GF-D8 (cell line): ENCODE measurements around the gene PALD1.

Experiments
- DNase-seq: peaks from one replicate; lab custom pipeline; 2025; lab: John Stamatoyannopoulos, UW

Gene PALD1

DNA sequence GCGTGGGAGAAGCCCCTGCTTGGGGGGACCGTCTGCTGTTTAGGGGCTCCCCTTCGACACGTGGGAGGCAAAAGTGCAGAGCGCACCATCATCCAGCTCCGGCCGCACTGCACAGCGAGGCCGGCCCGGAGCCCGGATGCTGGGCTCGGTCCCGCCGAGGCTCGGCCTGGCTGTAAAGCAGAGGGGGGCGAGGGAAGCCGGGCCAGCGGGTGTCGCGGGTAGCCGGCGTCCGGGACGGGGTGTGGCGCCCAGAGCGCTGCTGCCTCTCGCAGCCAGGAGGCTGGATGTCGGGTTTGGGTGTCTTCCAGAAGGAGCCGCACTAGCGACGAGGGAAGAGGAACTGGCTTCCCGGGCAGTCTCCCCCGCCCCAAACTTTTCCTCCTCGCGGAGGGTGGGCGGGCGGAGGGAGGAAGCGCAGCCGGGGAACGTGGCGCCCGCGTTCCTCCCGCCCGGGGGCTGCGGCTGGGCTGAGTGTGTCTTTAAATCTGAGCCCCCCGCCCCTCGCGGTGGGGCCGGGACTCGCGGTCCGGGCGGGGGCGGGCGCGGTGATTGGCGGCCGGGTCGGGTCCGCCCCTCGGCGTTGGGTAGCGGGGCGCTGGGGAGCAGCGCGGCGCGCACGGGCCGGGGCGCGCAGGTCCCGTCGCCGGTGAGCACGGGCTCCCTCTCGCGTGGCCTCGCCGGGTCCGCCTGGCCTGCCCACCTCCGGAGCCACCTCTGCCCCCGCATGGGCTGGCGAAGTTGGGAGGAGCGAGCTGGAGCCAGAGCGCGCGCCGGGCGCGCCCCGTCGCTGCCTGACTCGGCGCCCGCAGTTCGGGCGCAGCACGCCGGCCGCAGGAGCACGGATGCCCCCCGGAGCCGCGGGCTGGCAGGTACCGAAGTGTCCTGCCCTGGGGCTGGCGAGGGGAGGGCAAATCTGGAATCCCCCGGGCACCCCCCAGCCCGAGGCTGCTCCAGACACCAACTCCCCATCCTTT is at the start of gene PALD1:
TSS of gene PALD1 (plus strand) at position 577 of the 974 bp plus-strand sequence. CDS start 47,185 bp downstream, outside the sequence.
- DNase-seq, result peak; percentile 64

DNA sequence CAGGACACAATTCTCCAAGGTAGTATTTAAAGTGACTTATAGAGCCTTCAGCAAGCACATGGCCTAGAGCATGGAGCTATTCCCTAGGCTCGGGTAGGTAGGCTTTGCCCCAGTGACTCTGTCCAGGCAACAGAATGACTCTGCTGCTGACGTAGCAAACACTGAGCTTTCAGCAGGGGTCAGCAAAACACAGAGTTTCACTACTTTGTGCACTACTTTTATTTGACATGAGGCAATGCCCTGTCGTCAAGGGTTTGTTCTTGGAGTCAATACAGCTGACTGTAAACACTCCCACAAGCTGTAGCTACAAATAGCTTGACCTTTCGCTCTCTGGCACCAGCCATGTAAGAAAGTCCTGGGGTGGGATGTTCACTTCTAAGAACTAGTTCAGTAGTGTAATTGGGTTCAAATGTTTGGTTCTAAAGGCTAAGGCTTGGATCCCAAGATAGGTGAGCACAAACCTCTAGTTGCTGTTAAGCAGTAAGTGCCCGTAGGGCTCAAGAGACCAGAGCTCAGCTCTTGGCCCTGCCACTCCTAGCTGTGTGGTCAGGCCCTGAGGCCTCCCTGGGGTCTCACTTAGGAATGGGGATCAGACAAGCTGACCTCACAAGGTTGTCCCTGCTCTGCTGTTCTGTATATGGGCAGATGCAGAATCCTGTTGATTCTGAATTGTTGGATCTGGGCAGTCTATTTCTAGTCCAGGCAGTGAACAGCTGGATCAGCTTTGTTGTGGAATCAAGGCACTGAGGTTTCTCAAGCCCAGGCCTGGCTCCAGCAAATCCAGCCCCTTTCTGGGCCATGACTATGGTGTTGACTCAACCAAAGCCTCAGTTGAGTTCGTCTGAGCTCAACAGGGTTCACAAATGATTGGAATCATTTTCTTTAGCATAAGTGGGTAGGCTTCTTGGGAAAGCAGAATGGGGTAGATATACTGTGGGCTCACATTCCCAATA is 47.8 kb upstream of the PALD1 start:
- no peak for DNase-seq

DNA sequence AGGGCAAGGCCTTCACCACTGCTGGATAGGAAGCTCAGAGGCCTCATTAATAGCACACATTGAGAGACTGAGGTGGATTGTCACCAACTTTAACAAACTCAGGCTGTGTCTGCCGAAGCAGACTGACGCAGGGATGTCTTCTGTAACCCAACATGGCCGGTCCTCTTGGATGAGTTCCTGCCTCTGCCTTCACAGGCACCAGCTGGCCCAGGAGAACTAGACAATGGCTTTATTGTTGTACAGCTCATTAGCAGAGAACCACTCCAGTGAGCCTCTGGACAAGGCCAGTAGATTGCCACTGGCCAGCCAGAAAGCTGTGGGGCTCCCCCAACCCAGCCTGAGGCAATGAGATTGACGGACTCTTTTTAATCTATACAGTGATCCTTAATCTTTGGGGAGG is 46.5 kb upstream of the PALD1 start:
- no peak for DNase-seq

DNA sequence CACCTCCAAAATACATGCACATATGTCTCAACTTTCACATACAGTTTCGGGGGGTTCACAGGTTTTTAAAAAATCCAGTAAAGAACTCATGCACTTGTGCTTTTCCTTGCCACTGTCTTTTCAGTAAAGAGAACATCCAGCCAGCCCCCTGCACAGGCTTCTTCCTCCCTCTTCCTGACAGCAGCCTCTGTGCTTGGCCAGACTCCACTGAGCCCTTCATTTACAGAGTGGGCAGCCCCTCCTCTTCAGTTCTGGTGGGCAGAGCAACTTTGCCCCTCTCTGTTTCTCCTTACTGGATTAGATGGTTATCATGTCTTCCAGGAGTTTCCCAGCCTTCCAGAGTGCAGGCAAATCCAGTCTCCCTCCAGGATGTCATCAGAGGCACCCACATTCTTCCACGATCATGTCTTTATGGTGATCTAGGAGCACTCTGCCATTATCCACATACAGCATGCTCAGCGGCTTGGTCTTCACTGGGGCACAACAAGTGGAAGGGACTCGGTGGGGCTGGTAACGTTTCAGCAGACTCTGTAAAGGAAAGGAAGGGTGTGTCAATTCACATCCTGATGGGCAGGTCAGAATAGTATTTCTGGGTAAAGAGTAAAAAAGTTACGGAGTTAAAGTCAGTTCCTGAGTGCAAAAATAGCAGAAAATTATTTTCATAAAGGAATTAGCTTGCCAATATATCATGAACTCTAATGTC is 45.9 kb upstream of the PALD1 start:
- no peak for DNase-seq

DNA sequence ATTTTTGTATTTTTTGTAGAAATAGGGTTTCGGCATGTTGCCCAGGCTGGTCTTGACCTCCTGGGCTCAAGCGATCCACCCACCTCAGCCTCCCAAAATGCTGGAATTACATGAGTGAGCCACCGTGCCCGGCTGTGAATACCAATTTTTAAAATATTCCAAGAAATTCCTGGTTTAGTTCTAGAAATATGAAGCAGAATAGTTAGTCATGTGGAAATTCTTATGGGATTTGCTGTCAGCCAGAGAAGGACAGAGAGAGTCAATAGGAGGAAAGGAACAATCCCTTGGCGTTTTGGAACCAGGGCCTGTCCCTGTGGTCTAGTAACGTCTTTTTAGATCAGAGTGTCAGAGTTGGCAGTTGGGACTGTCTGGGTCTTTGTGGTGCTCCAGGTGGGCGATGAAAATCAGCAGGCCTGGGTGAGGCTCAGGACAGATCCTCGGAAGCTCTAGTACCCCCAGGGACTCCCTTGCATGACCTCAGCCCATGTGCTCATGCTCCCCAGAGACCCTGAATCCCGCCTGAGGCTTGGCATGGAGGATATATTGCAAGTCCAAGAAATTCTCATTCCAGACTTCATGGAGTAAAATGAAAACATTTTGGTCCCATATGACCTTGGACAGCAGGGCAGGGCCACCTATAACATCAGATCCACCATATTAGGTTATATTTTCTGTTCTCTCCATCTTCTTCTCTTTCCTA is 44.8 kb upstream of the PALD1 start:
- no peak for DNase-seq

DNA sequence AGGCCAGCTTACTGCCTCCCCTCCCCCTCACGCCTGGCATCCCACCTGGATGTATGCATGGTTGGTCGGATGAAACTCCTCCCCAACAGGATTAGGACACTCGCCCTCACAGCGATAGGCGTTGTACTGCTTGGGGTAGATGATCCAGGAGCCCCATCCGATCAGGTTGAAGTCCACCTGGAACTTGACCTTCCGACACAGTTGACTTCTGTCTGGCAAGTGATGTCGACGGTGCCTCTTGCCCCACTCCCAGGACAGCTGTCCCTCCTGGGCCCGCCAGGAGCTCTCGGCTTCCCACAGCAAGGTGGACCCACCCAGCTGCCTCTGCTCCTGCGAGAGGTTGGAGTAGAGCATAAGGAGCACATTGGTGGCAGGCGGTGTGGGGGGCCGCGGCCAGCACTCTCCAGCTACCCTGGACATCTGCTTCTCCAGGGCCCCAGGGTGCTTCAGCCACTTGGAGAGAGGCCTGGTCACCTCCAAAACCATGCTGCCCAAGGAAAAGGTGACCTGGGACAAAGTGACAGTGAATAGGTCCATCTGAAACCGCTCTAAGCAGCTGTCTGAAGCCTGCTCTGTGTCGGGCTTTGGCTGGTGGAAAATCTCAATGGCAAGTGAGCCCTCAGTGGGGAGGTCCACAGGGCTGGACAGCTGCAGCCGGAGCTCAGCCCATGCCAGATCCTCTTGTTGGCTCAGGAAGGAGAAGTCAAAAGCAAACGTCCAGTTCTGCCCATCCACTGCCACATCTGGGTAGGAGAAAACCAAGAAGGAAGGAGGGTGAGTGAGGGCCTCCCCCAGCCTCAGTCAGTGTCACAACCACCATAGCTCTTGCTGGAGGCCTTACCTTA is 43.1 kb upstream of the PALD1 start:
- no peak for DNase-seq

DNA sequence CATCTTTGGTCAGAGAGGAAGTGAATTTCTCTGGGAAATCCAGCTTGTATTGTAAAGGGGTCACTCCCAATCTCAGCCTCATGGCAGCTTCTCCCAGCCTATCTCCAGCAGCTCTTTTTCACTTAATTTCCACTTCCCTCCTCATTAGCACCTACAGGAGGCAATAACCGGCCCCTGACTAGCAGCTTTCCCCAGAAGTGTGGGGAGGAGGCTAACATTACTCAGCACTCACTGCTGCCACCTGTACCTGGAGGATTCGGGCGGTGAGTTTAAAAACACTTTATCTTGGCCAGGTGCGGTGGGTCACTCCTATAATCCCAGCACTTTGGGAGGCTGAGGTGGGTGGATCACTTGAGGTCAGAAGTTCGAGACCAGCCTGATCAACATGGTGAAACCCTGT is 40.8 kb upstream of the PALD1 start:
- DNase-seq, result no peak

DNA sequence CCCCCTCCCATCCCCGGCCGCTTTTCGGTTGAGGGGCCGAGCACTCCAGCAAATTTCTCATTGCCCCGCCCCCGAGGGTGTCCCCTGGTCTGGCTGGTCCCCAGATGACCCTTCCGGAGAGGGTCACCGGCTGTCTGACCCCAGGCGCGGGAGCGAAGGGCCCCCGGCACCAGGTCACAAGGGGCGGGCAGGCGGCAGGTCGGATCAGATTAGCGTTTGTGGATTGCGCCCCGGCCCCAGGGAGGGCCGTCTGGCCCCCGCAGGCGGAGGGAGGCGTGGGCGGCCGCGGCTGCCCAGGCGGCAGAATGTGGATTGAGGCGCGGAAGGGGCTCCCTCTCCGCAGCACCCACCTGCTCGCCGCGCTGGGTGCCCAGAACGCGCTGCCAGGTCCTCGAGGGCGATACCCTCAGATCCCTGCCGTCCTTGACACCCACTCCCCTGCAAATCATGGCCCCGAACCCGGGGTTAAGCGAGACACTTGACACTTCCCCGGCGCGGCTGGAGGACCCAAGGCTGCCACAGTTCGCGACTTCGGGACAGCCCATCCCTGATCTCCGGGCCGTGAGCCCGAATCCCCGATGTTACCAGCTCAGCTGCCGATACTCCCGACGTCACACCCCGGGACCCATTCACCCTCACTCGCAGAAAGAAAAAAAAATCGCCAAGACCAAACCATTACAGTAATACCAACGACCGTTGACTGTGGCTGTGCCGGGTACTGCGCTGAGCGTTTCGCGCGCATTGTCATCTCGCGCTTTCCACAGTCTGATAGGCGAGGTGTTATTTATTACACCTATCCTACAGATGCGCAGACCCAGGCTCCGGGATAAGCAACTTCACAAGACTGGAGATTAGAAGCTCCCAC is 38.0 kb upstream of the PALD1 start:
- DNase-seq, result no peak

DNA sequence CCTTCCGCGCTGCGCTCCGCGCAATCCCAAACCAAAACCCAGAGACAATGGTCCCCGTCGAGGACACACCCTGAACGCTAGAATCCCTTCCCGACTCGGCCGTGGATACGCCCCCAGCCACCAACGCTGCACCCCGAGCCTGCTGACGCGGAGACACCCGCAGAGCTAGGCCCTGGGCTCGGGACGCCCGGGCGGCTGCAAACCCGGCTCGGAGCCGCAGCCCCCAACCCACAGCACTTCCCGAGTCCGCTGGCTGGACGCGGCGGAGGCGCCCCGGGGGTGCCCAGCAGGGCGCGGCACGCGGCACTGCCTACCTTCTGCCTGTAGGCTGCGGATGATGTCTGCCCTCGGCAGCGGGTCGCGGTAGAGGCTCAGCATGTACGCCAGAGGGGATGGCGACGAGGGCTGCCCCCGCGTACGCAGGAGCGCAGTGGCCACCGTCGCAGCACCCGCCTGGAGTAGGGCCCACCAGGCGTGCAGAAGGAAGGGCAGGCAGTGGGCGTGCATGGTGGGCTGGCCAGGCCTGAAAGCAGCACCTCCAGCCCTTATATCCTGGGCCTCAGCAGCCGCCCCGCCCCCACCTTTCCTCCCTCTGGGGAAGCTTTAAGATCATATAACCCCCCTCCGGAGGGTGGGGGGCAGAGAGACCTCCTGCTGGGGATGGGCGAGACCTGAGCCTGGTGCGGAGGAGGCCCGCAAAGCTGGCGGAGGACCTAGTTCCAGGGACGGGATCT is 37.2 kb upstream of the PALD1 start, which contains the start of gene NODAL:
TSS of gene NODAL (minus strand) at position 521 of the 734 bp plus-strand sequence. CDS start at position 507, 14 bp downstream.
- no peak for DNase-seq

DNA sequence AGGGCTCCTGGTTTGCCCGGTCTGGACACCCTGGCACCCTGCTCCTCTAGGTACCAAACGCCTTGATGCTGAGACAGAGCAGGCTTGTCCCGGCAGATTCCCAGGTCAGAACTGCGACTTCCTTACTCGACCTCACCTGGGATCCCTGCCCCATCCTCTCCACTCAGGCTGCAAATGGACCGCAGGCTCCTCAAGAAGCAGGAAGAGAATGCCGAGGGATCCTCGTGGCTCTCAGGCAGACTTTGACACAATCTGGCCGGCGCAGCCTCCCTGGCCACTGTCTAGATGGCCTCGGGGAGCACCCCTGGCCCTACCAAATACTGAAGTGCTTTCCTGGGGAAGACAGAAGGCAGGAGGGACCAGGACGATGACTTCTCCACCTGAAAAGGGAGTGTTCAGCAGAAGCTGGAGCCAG is 36.7 kb upstream of the PALD1 start:
- DNase-seq, result no peak

DNA sequence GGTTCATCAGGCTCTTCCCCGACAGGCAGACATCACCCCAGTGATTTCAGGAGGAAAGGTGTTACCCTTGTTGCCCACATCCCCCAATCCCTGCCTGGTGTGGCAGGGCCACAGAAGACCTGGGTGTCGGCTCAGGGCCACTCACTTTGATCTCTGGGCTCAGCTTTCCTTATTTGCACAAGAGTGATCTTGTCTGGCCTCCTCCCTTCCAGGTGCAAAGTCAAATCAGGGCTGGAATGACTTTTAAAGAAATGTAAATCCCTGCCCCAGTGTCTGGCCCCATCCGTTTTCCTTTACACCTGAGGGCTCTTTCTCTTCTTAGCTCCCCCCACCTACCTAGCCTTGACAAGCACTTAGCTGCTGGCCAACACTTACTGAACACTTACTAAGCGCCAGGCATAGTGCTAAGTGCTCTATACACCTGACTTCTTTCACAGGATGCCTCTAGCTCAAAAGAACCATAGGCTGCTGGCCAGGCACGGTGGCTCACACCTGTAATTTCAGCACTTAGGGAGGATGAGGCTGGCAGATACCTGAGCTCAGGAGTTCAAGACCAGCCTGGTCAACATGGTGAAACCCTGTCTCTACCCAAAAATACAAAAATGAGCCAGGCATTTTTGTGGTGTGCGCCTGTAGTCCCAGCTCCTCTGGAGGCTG is 36.1 kb upstream of the PALD1 start:
- no peak for DNase-seq

DNA sequence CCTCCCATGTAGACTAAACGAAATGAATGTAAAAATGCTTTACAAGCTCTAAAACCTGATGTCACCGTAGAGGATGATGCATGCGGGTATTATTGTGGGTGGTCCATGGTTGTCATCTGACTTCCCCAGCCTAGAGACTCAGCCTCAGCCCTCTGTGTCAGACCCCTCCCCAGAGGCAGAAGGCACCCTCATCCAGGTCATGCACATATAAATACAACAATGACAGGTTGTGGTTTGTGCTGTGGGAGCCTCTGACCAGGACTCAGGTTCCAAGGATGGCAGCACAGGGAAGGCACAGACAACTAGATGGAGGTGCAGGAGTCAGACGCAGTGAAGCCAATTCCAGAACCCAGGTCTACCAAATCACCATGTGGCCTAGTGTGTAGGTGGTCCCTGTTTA is 33.8 kb upstream of the PALD1 start:
- DNase-seq, result no peak

DNA sequence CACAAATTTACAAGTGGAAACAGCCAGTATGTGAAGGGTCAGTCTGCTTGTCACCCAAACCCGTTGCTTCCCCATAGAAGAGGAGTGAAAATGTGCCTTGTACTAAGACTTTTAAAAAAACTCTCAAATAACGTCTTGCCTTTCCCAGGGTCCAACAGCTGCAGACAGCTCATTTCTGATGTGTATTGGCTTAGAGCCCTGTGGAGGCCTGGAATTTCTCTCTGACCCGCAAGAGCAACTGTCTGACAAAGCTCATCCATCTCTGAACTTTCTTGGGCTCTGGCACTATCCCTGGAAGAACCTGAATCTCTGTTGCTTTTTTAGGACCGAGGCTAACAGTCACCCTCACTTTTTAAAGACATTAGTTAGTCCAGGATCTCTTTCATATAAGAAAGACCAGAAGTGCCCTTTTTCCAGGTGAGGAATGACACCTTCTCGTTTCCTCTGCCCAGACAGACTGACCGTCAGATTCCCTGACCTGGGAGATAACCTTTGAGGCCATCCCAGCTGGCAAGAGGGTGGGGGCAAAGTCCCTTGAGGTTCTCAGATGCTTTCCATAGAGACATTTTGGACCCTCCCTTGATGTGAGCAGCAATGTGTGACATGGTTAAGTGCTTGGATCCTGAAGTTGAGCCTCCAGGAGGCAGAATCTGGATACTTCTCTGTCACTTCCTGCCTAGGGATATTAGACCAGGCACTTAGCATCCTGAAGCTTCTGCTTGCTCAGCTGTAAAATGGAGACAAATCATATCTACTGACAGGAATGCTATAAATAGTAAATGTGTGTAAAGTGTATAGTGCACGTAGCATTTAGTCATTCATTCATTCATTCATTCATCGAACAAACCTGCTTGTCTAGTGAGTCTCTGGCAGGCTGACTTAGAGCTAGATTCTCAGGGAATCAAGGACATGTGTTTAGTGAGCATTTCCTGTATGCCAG is 32.6 kb upstream of the PALD1 start:
- DNase-seq, result no peak

DNA sequence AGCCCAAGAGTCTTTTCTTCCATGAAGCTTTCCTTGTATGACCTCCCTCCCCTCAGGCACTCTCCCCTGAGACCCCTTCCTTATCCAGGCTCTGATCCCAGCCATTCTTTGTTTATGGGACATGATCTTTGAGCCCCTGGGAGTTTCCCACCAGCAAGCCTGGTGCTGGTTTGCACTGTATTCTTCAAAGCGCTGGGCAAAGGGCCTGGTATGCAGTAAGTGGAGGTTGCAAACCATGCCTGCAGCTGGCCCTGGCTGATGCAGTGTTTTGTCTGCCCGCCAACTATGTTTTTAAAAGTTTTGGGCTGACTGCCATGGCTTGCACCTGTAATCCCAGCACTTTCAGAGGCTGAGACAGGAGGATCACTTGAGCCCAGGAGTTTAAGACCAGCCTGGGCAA is 30.3 kb upstream of the PALD1 start:
- DNase-seq, result no peak

DNA sequence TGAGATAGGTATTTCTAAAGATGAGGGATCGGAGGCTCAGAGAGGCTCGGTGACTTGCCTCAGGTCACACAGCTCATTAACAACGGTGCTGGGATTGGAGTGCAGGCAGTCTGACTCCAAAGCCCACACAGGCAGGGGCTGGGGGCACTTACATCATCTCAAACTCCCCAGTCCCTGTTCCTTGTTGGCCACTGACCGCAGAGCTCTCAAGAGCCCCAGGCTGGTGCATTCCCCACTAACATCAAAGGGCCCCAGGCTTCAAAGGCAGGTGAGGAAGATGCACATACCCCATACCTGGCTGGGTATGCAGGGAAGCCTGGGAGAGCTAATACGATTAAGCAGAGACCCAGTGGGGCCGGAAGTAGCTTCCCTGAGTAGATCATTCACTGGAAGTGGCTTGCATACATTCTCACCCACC is 23.3 kb upstream of the PALD1 start:
- no peak for DNase-seq

DNA sequence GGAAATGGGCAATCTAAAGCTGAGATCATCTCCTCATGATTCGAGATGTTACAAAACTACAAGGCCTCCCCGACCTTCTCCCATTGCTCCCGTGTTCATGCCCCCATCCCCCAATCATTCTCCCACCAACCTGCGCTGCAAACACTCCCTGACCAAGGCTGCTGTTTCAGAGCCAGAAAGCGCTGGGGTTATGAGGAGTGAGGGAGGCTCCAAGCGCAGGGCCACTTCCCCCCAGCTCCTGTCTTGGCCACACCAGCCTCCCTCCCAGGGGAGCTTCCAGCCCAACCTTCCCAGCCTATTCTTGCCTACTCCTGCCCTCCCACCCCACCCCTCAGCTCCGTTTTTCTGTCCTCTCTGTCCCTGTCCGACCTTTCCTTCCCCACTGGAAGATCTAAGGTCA is 22.4 kb upstream of the PALD1 start:
- no peak for DNase-seq

DNA sequence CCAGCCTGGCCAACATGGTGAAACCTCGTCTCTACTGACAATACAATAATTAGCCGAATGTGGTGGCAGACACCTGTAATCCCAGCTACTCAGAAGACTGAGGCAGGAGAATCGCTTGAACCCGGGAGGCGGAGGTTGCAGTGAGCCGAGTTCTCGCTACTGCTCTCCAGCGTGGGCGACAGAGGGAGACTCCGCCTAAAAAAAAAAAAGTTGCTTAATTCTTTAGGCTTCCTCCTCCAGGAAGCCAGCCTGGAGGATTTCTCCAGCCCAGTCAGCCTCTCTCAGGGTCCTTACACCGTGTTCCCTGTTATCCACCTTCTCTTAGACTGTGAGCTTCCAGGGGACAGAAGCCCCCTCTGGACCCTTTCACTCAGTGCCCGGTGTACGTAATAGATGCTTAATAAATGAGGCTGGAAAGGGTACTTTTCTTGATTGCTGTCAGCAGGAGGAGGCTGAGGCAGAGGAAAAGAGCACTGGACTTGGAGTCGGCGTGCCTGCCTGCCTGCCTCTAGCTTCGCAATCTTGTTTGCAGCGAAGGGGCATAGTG is 20.7 kb upstream of the PALD1 start:
- DNase-seq, result no peak
